Nephron (organoid): ENCODE results near the gene CT47C1.

ENCODE experiments used
- H3K27ac Mint-ChIP-seq, 3 experiments: 2 replicates each; pipeline ENCODE4 v1.8.0; 2020; ENCODE audit warnings: mixed read lengths in 3 of 3, mild to moderate bottlenecking in 2 of 3, moderate library complexity in 1 of 3
- H3K27me3 Mint-ChIP-seq: 2 replicates; pipeline ENCODE4 v1.8.0; 2021; ENCODE audit warnings: low read depth, mild to moderate bottlenecking, moderate library complexity, mixed read lengths
- H3K36me3 Mint-ChIP-seq: 2 replicates; pipeline ENCODE4 v1.8.0; 2020; ENCODE audit warnings: low read depth, mixed read lengths
- H3K4me1 Mint-ChIP-seq: 2 replicates; pipeline ENCODE4 v1.8.0; 2020; ENCODE audit warnings: mixed read lengths
- H3K4me3 Mint-ChIP-seq, 3 experiments: 2 replicates each; pipeline ENCODE4 v1.8.0; 2020; ENCODE audit warnings: mild to moderate bottlenecking in 3 of 3, mixed read lengths in 3 of 3, moderate library complexity in 2 of 3
- H3K9me3 Mint-ChIP-seq: 2 replicates; pipeline ENCODE4 v1.8.0; 2020; ENCODE audit warnings: mixed read lengths
- CTCF ChIP-seq, 3 experiments: fragments of 200-600 bp; sonication (generic); IDR thresholded peaks; one replicate each; pipeline ENCODE4 v1.5.0; 2021; ENCODE audit warnings: antibody characterized with exemption in 3 of 3; ENCODE audit not compliant: unreplicated experiment in 3 of 3

The CT47C1 gene

GRCh38 chrX:119036107-119037029 lies 36.4 kb upstream of the CT47C1 start:
- Mint-ChIP-seq H3K4me1 (no peaks in the 10 kb centered on the region), H3K36me3 (no peaks in the 10 kb centered on the region), H3K27me3 (no peaks in the 10 kb centered on the region), H3K9me3 (peaks cover 41% of the 10 kb centered on the region), H3K4me3 (no peak overlapping the region), H3K27ac (no peak overlapping the region)
- no peak for TF ChIP-seq CTCF (IDR thresholded peaks at IDR 0.05; ENCODE audit: unreplicated experiment in 3 of 3)

- H3K9me3 Mint-ChIP-seq: peaks cover 13% of the 10 kb centered on the region
- no peaks in the 10 kb centered on the region for H3K27me3 Mint-ChIP-seq
- H3K27ac Mint-ChIP-seq: no peak overlapping the region
- H3K4me1 Mint-ChIP-seq: no peaks in the 10 kb centered on the region
- no peak overlapping the region for H3K4me3 Mint-ChIP-seq
- no peaks in the 10 kb centered on the region for H3K36me3 Mint-ChIP-seq
- no peak for TF ChIP-seq CTCF (IDR thresholded peaks at IDR 0.05; ENCODE audit: unreplicated experiment in 3 of 3)
Measured at GRCh38 chrX:119040432-119040831, 32.4 kb upstream of the CT47C1 start.

- no peak for TF ChIP-seq CTCF (IDR thresholded peaks at IDR 0.05; ENCODE audit: unreplicated experiment in 3 of 3)
- Mint-ChIP-seq H3K27me3 (no peaks in the 10 kb centered on the region), H3K4me1 (no peaks in the 10 kb centered on the region), H3K36me3 (no peaks in the 10 kb centered on the region), H3K9me3 (peaks cover 10% of the 10 kb centered on the region), H3K4me3 (no peak overlapping the region), H3K27ac (peak overlapping the region in 1 of 3 experiments; percentile 47)
Measured at GRCh38 chrX:119041175-119041574, 31.6 kb upstream of the CT47C1 start.

GRCh38 chrX:119042040-119042439 lies 30.8 kb upstream of the CT47C1 start:
- Mint-ChIP-seq H3K4me3 (no peak overlapping the region), H3K4me1 (no peaks in the 10 kb centered on the region), H3K9me3 (peaks cover 8% of the 10 kb centered on the region), H3K27me3 (no peaks in the 10 kb centered on the region), H3K36me3 (no peaks in the 10 kb centered on the region), H3K27ac (no peak overlapping the region)
- no peak for TF ChIP-seq CTCF (IDR thresholded peaks at IDR 0.05; ENCODE audit: unreplicated experiment in 3 of 3)

GRCh38 chrX:119042996-119043395 lies 29.8 kb upstream of the CT47C1 start:
- no peak for TF ChIP-seq CTCF (IDR thresholded peaks at IDR 0.05; ENCODE audit: unreplicated experiment in 3 of 3)
- peaks cover 9% of the 10 kb centered on the region for H3K9me3 Mint-ChIP-seq
- no peak overlapping the region for H3K4me3 Mint-ChIP-seq
- H3K36me3 Mint-ChIP-seq: no peaks in the 10 kb centered on the region
- no peaks in the 10 kb centered on the region for H3K27me3 Mint-ChIP-seq
- H3K27ac Mint-ChIP-seq: no peak overlapping the region
- H3K4me1 Mint-ChIP-seq: no peaks in the 10 kb centered on the region

GRCh38 chrX:119045884-119046283 lies 26.9 kb upstream of the CT47C1 start:
- Mint-ChIP-seq H3K27ac (no peak overlapping the region), H3K4me1 (no peaks in the 10 kb centered on the region), H3K36me3 (no peaks in the 10 kb centered on the region), H3K9me3 (peaks cover 28% of the 10 kb centered on the region), H3K4me3 (no peak overlapping the region), H3K27me3 (no peaks in the 10 kb centered on the region)
- no peak for TF ChIP-seq CTCF (IDR thresholded peaks at IDR 0.05; ENCODE audit: unreplicated experiment in 3 of 3)
